Myocyte (in vitro differentiated cells): ENCODE data around the gene GORASP1. TPM values are rescaled to one million over a fixed set of nuclear protein-coding genes. Genes with fewer than 3 reads are reported as not detected.

Experiments used
- DNase-seq: peaks from one replicate; pipeline ENCODE4 v3.0.0-alpha.2; 2012; ENCODE audit warnings: low read depth
- total RNA-seq: library from RNA; depleted of rRNA; stranded (reverse); fragments of >200 nt; gene quantifications from 2 replicates; pipeline ENCODE4 v1.2.3, GENCODE V29; 2014

Gene GORASP1
- total RNA-seq, 1 donor from 2014 or later = 56.9 TPM

DNA sequence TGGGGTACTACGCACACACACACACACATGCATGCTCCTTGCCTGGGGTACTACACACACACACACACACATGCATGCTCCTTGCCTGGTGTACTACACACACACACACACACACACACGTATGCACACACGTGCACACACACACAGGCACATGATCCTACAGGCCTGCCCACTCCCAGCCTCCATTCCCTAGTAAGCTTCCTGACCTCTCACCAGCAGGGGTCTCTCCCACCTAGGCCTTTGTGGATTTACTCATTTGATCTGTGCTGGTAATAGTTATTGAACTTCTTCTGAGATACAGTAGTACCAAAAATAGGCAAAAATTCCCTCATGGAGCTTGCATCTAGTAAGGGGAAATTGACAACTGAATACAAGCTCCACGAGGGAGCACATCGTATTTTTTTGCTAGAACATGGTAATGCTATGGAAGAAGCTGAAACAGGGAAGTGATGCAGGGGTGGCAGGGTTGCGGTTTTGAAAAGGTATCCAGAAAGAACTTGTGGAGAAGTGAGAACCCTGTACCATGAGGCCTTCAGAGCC lies 19.2 kb upstream of the GORASP1 start:
- peak; percentile 57 for DNase-seq

DNA sequence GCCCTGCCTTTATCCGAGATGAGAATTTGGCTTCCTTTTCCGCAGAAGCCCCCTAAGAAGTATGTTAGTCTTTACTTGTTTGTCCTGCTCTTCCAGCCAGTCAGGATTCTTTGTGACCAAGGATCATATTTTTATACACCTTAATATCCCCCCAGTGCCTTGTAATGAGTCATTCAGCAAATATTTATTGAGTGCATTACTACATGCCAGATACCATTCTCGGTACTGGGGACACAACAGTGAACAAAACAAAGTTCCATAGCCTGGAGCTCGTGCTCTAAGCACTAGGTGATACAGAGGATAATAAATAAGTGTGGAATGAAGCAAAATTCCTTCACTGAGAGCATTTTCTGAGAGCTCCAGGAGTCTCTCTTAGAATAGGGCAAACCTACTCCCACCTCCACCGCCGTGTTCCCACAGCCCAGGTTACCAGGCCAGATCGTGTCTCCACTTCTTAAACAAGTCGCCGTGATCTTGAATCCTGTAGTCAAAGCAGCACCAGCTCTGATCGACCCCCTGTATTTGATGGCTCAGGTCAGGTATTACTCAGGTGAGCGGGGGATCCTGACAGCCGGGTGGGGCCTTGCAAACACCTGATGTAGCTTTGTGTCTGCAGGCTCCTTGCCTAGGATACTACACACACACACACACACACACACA lies 18.5 kb upstream of the GORASP1 start:
- no peak for DNase-seq

DNA sequence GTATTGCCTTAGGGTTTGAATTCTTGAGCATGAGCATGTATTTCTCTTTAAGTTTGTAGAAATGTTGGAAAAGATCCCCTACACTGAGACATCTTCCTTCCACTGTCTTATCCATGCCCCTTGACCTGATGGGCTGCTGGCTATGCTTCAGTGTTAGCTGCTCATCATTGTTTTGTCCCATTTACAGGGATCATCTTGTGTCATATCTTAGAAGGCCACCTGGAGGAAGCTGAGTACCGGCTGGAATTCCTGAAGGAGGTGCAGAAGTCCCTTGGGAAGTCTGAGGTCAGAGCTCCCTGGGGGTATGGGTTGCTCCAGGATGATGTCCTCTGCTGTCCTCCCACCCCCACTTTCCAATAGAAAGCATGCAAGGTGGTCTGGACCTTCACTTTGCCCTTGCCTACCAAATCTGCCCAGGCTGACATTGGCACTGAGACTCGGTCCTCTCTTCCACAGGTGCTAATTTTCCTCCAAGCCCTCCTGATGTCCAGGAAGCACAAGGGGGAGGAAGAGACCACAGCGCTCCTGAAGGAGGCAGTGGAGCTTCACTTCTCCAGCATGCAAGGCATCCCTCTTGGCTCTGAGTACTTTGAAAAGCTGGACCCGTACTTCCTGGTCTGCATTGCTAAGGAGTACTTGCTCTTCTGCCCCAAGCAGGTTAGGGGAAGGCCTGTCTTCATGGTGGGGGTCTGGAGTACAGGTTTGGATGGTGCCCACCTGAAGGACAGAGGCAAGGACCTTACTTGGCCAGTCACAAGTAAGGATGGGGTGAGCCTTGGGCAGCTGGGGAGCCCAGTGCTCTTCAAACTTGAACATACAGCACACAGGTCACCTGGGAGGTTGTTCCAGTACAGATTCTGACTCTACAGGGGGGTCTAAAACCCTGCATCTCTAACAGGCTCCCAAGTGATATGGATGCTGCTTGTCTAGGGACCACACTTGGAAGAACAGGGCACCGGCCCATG lies 17.7 kb upstream of the GORASP1 start:
- DNase-seq = no peak

DNA sequence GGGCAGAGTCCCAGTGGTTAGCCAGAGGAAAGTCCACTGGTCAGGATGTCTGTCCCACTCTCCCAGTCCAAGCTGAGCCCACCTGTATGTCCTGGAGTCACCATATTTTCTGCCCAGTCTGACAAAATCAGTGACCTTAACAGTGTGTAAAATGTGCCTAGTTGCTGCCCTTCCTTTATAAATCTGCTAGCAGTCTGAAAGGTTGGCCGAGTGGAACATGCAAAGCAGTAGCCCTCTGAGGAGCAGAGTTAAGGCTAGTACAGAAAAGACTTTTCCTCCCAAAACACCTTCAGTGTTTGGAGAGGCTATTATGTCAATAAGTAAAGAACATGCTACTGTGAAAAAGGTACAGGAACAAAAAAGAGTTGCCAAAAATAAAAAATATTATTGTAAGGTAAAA lies 15.4 kb upstream of the GORASP1 start:
- no peak for DNase-seq

DNA sequence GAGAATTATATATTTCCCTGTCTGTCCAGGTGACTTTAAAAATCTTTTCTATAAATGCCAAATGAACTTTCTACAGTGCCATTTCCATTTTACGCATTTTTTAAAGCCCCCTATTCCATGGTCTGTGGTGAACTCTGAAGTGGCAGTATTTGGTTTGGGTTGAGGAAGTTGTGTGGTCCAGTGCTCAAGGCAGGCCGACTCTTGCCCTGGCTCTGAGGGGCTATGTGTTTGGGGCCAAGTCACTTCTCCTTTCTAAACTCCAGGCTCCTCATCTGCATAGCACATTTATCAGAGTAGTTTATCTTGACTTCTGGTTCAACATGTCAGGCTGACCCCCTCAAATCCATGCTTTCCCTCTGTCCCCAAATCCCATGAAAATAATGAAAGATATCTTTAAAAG lies 14.2 kb upstream of the GORASP1 start:
- DNase-seq = no peak

DNA sequence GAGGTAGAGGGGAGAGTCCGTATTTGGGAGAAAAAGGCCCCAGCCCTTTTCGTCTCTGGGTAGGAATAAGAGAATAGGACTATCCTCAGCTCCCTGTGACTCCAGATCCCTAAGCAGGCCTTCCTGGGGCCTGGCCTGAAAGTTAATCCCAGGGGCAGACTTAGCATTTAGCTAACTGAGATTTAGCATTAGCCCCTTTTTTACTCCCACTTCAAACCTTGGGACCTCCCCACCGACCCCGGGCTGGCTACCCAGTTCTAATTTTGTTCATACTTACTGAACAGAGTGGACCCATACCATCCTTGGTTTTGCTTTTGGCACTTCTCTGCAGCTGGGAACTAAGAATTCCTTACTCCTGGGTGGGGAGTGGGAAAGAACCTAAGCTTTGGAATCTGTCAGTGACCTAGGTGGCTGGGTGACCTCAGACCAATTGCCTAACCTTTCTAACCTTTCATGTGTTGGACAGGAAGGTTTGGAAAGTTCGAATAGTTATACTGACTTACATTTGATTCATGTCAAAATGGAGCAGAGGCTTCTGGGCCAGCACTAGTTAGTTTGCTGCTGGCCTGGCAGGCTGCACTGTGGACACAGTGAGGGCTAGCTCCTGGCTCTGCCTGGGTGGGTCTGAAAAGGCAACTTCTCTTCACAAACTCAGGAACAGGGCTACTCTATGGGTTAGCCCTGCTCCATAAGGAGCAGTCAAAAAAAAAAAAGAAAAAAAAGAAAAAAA lies 11.7 kb upstream of the GORASP1 start:
- no peak for DNase-seq

DNA sequence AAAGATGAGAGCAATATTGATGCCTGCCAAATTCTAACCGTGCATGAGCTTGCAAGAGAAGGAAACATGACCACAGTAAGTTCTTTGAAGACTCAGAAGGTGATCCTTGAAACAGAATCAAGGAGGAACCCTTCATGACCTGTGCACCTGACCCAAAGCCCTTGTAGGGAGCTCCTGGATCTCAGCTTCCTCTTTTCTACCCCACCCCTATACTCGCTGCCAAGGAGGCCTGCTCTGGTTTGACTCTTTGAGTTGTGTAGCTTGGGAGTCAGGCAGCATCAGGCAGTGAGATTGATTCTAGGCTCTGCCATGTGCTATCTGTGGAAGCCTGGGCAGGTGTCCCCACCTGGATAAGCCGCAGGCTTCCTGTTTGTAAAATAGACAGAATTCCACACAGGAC lies 10.7 kb upstream of the GORASP1 start:
- no peak for DNase-seq

DNA sequence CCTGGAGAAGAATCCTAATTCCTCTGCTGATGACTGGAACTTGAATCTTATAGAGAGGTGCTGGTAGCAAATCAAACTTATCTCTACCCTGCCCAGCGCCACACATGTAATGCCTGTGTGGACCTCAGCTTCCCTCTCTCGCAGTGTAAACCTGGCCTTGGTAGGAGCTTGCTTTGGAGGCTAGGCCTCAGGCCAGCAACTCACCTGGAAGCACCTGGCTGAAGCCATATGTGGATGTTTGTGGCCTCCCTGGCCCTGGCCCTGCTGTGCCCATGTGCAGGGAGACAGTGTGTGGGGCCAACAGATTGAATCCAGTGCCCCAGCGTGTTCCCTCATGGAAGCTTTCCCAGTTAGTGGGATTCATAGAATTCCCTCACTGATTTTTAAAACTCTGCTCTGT lies 8.4 kb upstream of the GORASP1 start:
- DNase-seq = no peak

DNA sequence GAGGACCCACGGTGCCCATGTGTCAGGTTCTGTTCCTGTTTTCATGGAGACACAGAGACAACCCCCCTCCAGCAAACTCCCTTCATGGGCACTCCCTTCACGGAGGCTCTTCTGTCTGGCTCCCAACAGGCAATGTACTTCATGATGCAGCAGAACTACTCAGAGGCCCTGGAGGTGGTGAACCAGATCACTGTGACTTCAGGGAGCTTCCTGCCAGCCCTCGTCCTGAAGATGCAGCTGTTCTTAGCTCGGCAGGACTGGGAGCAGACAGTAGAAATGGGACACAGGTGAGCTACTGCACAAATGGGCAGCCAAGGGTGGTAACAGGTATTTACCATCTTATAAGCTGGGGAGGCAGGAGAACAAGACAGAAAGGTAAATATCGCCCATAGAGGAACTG lies 7.0 kb upstream of the GORASP1 start:
- DNase-seq = no peak

DNA sequence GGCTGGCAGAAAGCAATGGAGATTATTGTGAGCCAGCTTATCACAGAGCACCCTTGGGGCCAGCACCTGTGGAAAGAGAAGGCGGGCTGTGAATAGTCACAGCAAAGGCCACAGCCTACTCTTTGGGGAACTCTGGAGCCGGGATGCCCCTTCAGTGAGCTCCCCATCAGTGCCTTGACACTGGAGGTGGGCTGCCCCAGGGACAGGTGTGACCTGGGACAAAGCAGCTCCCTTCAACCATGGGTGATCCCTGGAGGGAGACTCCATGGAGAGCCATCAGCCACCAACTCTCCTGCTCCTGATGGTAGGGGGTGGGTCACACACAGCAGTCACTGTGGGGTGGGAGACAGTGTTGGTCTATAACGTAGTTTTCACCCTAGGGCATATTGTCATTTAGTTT lies 5.9 kb upstream of the GORASP1 start:
- no peak for DNase-seq

DNA sequence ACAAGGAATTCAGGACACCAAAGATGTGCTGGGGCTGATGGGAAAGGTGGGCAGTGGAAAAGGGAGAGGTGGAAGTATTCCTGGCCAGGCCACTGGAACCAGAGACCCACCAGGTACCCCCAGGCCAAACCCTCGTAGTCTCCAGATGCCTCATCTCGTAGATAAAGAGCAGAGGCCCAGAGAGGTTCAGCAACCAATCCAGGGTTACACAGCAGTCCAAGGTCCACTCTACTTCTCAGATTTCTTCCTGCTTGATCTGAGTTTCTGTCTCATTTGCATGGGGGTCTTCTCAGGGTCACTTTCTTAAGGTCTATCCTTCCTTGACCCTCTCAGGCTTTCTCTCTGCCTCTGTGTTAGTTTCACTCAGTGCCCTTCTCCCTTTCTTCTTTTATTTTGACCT lies 5.1 kb upstream of the GORASP1 start:
- DNase-seq = no peak

DNA sequence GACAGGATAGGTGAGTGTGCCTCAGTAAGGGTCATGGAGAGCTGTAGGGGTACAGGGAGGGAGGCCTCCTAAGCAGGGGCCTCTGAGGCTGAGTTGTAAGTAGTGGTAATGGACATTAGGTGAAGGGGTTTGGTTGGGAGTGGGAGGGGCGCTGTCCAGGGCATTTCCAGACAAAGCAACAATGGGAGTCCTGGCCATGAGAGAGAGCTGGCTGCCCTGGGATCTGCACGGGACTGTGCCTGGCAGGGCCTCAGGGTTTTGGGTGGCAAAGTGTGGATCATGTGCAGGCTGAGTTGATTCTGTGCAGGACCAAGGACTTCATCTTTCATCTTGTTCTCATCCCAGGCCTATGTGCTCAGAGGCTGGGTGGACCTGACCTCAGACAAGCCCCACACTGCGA lies 4.7 kb upstream of the GORASP1 start:
- no peak for DNase-seq

DNA sequence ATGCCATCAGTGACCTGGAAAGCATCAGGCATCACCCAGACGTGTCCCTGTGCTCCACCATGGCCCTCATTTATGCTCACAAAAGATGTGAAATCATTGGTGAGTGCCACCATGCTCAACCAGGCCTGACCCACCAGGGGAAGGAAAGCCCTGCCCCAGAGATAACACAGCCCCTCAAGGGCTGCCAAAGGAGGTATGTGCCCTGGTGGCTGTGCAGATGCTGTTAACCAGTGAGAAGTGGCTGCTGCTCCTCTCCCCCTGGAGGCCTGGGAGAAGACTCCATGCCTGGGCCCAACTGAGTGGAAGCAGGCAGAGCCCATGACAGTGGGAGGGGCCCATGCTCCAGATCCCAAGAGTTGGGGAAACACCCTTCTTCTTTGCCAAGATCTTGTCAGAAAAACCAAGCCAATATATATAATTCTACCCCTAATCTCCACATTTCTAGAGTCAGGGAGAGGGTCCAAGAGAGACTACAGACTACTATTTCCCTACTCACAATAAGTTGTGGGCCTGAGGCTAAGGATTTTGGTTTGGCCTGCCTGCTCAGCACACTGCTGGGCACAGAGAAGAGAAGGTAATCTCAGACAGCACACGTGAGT lies 2.7 kb upstream of the GORASP1 start:
- no peak for DNase-seq

DNA sequence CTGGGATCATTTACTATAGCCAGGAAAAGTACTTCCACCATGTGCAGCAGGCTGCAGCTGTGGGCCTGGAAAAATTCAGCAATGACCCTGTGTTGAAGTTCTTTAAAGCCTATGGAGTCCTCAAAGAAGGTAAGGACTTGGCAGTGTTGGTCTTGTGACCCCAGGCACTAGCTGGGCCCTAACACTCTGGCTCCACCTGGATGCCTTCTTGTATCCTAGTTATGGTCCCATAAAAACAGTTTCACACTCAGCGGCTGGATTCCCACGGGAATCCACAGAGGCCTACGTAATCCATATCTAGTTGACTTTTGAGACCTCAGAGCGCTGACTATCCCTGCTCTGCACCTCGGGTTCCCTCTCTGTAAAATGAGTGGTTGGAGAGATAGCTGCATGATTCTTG lies 1.7 kb upstream of the GORASP1 start:
- DNase-seq = no peak

DNA sequence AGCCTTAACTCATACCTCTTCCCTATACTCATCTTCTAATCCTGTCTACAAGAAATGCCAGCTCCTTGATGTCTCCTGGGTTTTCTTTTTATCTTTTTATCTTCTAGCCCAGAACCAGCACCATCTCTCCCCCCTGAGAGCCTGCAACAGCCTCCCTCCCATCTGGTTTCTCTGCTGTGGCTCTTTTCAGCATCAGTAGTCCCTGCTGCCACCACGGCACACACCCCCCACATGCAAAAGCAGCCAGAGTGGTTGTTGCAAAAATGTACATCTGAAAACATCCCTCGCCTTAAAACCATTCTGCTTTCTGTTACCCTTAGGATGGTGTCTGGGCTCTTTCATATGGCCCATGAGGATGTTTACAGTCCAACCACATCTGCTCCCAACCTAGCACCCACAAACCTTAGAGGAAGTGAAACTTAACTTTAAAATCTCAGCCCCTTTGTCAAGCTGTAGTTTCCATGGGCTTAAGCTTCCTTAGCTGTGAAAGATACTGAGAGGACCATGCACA lies 828 bp upstream of the GORASP1 start:
- DNase-seq = no peak

DNA sequence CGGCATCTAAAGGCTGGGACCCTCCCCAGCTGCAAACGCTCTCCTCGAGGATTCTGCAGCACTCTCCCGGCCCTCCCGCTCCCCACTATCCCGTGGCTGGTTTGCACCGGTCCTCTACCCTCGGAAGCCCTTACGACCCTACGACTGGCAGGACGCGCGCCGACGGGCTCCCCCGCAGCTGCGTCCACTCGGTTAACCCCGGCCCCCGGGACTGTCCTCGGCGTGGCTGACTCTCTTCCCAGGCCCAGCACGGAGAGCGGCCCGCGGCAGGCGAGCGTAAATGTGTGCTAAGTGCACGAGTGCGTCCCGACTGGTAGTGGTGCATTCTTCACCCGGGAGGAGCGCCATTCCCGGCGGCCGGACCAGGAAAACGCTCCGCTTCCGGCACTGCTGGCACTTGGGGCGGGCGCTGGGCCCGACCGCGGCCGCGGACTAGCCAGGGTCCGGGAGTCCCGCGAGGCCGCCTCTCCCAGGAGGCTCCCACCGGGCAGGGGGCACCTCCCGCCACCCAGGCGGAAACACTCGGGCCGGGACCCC lies 508 bp downstream of the GORASP1 start:
- peak; percentile 62 for DNase-seq

DNA sequence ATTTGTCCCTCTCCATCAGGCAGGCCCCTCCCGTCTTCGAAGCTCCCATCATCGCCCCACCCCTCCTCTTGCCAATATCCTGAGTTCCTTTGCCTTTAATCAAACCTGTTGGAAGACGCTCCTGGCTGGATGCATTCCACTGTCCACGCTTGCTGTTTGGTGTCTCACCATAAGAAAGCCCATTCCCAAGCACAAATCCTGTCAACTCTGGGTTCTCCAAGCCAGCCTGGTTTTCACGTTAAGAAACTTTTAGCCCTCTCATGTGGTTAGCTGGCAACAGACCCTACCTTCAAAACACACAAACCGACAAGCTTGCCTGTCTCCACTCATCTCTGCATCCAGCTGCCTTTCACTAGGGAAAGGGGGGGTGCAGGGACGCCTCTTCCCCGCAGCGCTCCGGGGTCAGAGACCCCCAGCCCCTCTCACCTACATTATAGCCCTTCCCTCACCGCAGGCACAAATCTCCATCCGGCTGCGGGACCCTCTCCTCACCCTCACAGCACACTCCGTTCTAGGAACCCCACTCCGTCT lies 1.1 kb downstream of the GORASP1 start:
- DNase-seq = no peak

DNA sequence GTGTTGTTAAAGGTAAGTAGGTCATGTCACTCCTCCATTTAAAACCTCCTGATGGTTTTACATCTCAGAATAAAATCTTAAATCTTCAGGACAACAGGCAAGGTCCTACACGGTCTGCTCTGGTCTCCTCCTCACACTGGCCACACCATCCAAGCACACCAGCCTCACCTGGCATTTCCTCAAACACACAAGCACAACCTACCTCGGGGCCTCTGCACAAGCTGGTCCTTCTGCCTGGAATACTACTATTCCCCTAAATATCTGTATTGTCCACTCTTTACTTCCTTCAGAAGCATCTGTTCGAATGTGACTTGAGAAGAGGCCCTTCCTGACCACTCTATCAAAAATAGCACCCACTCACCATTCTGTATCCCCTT lies 1.8 kb downstream of the GORASP1 start:
- DNase-seq = no peak

DNA sequence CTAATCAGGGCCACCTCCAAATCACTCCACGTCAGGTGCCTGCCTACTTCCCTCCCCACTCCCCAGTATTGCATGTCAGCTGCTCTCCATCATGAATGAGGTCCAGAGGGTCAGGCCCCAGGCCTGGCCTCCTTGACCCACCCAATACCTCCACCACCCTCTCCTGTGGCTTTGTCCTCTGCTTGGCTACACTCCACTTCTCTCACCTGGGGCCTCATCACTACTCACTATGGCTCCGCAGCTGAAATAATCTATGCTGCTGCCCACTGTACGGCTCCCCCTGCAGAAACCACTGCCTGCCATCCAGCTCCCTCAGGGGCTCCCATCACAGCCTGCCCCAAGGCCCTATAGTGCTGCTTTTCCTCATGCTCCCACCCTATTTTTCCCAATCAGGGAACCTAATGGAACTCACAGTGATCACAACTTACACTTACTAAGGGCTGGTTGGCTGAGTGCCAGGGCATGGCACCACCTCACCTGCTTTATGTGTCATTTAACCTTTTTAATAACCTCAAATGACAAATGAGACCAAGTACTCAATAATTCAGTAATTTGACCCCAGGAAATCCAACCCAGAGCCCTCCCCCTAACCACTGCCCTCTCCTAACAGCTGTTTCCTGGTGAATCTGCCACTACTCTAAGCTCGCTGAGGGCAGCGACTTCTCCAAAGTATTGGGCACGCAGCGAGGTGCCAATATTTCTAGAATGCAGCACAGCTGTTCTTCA lies 2.3 kb downstream of the GORASP1 start:
- DNase-seq = peak; percentile 74
